Erythroblast (primary cell): Measurements from ENCODE around the gene POLR3A.
"Not testable (repeated sequence)": the region's sequence is repeated elsewhere in the genome, so short reads cannot be mapped to it uniquely, and the experiment has no call there.

Experiments used
- DNase-seq, 2 experiments: peaks; one replicate each; lab custom pipeline; 2025; lab: John Stamatoyannopoulos, UW
- GATA1 ChIP-seq: IDR thresholded peaks from 2 replicates; pipeline ENCODE4 v1.6.1; 2011; ENCODE audit warnings: low read depth, mild to moderate bottlenecking, control low read depth, low read length, moderate library complexity
- POLR2A ChIP-seq: IDR thresholded peaks from 2 replicates; pipeline ENCODE4 v1.6.1; 2011; ENCODE audit warnings: mild to moderate bottlenecking, low read length

The POLR3A gene

DNA sequence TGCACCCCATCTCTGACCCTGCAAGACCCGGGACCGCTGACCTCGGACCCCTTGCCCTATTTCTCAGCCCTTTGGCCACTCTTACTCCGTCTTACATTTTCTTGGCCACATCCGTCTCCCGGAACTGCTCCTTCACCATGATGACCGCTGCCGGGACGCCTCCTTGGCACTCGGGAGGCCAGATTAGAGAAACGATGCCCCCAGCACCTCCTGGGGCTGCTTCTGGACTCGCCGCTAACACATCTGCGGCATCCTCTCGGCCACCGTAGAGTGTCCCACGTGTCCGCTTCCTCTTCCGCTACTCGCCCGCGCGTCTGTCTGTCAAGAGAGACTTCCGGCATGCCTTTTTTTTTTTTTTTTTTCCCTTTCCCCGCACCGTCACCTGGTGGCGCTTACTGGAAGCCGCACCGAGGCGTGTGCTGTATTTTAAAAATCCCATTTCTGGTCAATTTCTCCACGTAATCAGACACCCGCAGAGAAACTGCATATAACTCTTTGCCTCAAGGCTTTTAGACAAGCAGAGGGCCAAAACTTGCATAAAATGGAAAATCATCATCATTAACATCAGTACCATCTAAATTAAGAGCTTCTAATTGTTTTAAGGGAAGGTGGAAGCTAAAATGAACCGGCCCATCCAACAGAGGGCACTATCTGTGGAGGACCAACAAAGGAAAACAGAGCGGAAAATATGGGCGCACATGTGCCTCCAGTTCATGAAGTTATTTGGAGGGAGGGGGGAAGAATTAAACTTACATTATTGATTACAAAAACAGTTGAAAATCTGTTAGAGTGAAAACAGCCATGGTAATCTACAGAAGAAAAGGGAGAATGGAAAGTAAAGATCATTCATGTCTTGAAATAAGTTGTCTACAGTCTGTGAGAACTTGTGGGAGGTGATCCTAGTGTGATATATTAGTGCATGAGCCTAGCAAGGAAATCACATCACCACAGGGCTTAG lies at the start of gene POLR3A:
TSS of gene POLR3A (minus strand) at position 247 of the 958 bp plus-strand sequence. CDS start at position 139, 108 bp downstream.
- TF ChIP-seq POLR2A = peak; percentile 59
- no peak for TF ChIP-seq GATA1
- DNase-seq = peak; percentile 98

DNA sequence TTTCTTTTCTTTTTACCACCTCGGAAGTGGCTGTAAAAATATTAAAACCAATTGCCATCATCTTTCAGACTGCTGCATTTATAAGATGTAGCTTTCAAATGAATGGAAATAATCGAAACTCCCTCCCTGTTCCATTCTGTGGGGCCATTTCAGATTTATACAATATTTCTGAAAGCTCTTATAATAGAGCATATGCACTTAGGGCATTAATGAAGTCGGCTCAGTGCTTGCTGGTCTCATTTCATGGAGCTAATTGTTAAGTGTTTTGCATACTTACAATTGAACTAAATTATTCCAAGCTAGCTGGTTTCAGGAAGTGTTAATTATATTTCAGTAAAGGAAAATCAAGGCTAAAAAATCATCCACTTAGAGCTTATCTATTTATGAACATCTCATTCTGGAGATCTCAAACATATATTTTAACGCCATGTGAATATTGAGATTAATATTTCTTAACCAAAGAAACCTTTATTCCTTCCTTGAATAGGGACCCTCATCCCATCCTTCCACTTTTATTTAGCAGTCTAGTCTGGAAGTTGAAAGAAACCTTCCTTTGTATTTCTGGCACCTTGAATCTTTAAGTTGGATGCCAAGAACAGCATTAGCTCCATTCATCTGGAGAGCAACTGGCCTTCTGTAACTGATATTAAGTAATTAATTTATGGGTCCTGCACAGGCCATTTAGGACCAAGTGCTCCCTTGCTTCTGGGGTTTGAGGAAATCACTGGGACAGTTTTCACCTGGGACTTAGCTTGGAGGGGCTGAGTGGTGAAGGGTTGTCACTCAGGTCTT lies 49.4 kb upstream of the POLR3A start:
- no peak for DNase-seq
- no peak for TF ChIP-seq GATA1
- no peak for TF ChIP-seq POLR2A

DNA sequence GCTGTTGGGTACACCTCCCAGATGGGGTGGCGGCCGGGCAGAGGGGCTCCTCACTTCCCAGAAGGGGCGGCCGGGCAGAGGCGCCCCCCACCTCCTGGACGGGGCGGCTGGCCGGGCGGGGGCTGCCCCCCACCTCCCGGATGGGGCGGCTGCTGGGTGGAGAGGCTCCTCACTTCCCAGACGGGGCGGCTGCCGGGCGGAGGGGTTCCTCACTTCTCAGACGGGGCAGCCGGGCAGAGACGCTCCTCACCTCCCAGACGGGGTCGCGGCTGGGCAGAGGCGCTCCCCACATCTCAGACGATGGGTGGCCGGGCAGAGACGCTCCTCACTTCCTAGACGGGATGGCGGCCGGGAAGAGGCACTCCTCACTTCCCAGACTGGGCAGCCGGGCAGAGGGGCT lies 46.5 kb upstream of the POLR3A start:
- not testable (repeated sequence) for DNase-seq

DNA sequence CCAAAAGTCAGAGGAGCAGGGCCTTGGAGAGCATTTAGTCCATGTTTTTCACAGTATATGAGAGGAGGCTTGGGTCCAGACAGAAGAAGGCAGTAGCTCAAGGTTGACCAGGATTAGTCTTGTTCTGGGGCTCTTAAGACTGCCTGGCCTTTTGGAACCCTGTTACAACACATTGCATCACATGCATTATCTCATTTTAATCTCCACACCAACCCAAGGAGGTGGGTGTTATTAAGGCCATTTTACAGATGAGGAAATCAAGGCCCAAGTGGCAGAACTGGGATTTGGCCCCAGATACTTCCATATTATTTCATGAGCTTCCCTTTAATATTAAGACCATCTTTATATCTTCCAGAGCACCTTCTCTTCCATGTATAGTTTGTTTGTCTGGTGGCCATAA lies 43.2 kb upstream of the POLR3A start:
- DNase-seq = peak; percentile 8 to 31
- TF ChIP-seq POLR2A = no peak
- TF ChIP-seq GATA1 = no peak

DNA sequence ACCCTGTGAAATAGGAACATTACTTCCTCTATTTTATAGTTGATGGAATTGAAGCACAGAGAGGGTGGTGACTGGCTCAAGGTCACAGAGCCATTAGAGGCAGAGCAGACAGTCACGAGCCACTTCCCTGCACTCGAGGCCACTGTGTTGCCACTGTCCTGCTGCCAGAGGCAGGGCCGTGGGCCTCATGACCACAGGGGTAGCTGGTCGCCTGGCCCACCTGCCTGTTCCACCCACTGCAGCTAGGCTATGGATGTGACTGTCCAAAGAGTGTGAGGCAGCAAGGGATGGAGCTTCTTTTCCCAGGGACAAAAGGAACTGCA lies 42.5 kb upstream of the POLR3A start:
- no peak for DNase-seq
- TF ChIP-seq GATA1 (no peak), POLR2A (no peak)

DNA sequence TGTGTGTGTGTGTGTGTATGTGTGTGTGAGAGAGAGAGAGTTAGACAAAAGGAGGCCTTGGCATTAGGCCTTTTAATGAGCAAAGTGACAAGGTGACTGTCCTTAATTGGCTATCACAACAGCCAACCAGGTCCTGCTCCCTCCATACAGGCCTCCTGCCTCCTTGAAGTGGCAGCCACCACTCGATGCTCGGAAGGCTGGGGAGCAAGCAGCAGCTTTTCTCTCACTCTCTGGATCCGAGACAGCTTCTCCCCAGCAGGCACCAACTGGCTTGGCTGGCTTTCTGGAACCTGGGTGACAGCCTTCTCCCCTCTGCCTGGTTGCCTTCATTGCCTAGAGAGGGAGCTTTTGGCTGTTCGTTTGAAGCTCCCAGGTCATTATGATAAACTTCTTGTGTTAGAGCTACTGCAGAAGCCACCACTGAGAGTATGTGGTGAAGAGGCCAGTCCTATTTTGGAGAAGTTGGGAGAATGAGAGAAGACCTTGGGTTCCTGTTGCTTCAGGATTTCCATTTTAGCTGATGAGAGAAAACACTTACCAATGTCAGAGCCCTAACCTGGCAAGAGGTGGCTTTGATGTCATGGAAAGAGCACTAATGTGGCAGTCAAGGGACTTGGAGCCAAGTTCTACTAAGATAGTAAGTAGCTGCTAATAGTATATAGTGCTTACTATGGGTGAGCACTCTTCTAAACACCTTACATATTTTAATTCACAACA lies 42.0 kb upstream of the POLR3A start:
- no peak for DNase-seq
- TF ChIP-seq POLR2A (no peak), GATA1 (no peak)

DNA sequence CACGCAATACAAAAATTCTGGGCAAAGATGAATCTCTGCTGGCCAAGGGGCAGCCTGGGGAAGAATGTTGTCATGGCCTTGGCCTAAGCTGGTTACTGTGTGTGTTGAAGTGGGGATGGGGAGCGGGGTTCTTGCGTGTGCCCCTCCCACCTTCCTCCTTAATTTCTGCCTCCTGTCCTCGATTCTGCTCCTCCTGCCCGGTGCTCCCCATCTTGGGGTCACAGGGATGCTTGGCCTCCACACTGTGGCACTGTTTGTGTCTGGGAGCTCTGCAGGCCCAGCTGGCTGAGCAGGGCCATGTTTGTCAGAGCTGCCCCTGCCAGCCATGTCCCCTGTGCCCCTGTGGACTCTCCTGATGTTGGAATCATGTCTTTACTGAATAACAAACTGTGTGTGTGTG lies 41.4 kb upstream of the POLR3A start:
- TF ChIP-seq GATA1 (no peak), POLR2A (no peak)
- DNase-seq = no peak

DNA sequence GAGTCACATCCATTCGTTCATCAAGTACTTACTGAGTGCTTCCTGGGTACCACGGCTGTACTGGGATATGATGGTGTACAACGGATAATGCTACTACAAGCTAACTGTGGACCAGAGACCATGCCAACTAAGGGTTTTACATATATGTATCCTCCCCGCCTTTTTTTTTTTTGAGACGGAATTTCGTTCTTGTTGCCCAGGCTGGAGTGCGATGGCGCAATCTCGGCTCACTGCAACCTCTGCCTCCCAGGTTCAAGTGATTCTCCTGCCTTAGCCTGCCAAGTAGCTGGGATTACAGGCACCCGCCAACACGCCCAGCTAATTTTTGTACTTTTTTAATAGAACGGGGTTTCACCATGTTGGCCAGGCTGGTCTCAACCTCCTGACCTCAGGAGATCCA lies 40.7 kb upstream of the POLR3A start:
- not testable (repeated sequence) for DNase-seq

DNA sequence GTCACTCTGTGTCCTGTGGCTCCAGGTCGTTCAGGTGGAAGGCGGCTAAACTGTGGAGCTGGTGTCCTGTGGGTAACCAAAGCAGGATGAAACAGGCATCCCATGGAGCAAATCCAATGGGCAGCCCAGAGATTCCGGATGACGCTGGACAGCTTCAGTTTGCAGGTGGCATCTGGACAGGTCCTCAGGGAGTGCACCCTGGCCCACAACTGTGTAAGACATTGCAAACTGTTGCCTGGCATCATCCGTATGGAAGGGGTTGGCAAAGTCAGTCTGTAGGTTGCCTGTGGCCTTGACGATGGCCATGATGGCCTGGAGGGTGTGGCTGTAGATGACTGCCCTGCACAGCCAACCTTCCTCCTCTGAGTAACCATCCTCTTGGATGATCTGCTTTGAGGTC lies 39.8 kb upstream of the POLR3A start:
- TF ChIP-seq POLR2A = no peak
- TF ChIP-seq GATA1 = no peak
- no peak for DNase-seq

DNA sequence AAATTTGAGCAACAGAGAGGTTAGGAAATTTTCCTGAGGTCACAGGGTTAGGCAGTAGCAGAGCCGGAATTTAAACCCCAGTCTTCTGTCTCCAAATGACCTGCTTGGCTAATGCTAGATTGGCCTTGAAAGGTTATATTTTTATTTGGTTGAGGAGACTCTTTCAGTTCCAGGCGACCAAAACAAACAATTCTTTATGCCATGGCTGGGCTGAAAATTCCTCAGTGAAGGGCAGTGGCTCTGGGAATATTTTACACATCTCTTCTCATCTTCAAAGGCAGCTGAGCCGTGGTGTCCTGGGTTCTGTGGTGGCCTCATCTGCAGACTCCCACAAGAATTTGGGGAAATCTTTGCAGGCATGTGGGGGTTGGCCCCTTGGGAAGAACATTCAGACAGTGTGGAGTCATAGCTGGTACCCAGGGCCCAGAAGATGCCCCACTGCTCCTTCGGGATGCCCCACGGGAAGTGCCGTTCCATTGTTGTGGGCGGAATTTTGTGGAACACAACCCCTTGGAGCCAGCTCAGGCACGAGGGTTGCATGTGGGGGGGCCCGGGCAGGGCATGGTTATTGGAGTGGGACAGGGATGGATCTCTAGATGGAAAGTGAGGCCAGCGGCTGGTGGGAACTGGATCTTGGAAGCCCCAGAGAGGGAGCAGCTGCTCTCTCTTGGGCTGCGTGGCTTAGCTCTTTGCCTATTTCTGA lies 37.6 kb upstream of the POLR3A start:
- DNase-seq = no peak
- TF ChIP-seq GATA1 = no peak
- TF ChIP-seq POLR2A = no peak

DNA sequence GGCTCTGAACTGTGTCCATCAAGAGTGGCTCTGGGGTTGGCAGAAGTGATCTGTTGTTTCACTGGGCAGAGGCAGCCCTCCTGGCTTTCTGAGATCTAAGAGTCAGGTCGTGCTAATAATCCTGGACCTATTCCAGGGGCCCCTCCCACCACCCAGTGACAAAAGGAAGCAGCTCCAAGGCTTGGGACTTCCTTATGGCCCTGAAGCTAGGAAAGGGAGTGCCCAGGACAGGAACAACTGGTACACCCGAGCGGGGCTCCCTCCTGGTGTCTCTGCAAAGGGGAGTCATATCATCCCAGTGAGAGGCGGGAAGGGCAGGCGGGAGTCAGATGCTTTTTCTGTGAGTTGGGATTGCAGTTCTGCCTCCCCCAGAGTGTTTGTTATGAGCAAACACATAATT lies 36.7 kb upstream of the POLR3A start:
- TF ChIP-seq POLR2A = no peak
- no peak for TF ChIP-seq GATA1
- no peak for DNase-seq

DNA sequence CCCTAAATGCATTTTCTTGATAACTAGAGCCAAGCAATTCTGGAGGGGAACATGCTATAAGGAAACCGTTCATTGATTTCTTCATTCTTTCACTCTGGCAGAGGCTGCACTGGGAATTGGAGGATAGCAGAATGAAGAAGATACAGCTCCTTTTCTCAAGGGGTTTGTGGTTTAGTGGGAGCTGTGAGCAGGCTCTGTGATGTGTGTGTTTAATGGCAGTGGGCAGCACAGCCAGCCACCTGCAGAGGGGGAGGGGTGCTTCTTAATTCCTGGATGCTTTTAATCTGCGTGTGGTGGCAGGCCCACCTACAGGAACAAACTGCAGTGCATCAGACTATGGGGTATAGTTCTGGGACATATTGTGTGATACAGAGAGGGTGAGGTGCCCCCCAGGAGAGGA lies 36.3 kb upstream of the POLR3A start:
- TF ChIP-seq POLR2A (no peak), GATA1 (no peak)
- no peak for DNase-seq

DNA sequence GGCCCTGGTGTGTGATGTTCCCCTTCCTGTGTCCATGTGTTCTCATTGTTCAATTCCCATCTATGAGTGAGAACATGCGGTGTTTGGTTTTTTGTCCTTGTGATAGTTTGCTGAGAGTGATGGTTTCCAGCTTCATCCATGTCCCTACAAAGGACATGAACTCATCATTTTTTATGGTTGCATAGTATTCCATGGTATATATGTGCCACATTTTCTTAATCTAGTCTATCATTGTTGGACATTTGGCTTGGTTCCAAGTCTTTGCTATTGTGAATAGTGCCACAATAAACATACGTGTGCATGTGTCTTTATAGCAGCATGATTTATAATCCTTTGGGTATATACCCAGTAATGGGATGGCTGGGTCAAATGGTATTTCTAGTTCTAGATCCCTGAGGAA lies 35.6 kb upstream of the POLR3A start:
- DNase-seq = not testable (repeated sequence)

DNA sequence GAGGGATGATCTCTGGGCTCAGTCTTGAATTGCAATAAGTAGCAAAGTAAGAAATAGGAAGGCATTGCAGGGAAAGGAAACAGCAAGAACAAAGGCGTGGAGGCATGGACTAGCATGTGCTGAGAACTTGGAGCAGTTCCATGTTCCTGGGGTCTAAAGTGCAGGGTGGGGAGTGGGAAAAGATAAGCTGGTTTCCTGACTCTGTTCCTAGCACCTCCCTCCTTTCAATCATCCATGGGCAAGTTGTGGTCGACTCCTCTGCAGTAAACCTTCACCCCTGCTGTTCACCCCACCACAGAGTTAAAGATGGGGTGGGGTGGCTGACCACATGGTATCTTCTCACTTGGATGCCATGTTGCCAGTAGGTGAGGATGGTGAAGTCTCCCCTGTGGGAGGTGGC lies 33.9 kb upstream of the POLR3A start:
- no peak for DNase-seq
- TF ChIP-seq GATA1 (no peak), POLR2A (no peak)
